HG03280 (cell line): ENCODE data around the gene NPHP4.

Experiments used
- ATAC-seq: cut with Tn5 transposase; IDR thresholded peaks from one replicate; pipeline ENCODE4 v1.9.1; 2021; ENCODE audit warnings: mild to moderate bottlenecking, moderate library complexity; ENCODE audit not compliant: unreplicated experiment

NPHP4 gene

GRCh38 chr1:5916572-5917280 lies 75.5 kb downstream of the NPHP4 start:
- no peak for ATAC-seq

- ATAC-seq, result no peak
Observed at GRCh38 chr1:5915587-5916571, 76.3 kb downstream of the NPHP4 start.

- no peak for ATAC-seq
Observed at GRCh38 chr1:5914676-5915365, 77.4 kb downstream of the NPHP4 start.

- no peak for ATAC-seq
Observed at GRCh38 chr1:5913876-5914275, 78.3 kb downstream of the NPHP4 start.

GRCh38 chr1:5913078-5913845 lies 79.0 kb downstream of the NPHP4 start:
- ATAC-seq, result no peak

DNA sequence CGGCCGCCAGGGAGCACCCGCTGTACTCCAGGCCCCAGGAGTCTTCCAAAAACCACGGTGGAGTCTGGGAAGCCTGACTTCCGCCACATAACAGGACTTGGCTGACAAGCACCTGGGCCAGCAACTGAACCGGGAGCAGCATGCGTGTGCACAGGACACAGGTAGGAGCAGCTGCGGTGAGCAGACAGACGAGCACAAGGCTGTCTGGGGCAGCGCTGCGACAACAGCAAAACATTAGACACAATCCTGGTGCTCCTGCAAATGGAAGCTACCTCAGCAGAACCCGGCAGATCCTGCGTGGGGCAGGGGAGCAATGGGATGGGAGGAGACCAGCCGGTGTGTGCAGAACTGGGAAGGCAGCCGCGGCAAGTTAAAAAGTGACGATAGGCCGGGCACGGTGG lies 80.4 kb downstream of the NPHP4 start:
- no peak for ATAC-seq

GRCh38 chr1:5911157-5911556 lies 81.1 kb downstream of the NPHP4 start:
- no peak for ATAC-seq

DNA sequence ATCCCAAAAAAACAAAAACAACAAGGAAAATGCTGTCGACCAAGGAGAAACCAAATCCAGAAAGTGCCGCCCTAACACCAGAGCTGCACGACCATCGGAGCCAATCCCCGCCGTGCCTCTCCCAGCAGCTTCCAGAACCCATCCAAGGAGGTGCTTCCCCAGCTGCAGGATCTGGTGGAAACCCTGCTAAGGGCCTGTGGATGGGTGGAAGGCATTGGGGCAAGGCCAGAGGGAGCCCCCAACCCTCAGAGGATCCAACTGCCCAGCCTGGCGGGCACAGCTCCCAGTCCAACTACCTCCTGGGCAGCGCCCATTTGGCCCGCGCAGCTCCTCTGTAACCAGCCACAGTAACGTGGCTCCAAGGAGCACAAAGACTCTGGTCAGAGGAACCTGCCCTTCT lies 81.6 kb downstream of the NPHP4 start:
- no peak for ATAC-seq

DNA sequence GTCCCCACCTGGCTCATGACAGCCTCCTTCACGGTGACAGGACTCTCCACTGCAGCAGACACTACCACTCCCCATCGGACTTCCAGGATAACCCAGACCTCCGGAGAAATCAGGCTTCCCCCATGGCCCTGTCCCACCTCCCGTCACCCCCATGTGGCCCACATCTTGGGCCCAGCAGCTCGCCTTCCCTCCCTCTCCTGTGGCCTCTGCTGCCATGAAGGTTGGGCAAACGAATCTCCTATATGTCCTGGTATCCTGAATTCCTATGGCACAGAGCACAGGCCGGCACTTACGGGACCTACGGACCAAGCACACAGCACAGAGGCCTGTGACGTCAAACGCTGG lies 82.0 kb downstream of the NPHP4 start:
- no peak for ATAC-seq

GRCh38 chr1:5909576-5910275 lies 82.5 kb downstream of the NPHP4 start:
- ATAC-seq, result no peak

GRCh38 chr1:5908461-5909375 lies 83.5 kb downstream of the NPHP4 start:
- ATAC-seq, result no peak

DNA sequence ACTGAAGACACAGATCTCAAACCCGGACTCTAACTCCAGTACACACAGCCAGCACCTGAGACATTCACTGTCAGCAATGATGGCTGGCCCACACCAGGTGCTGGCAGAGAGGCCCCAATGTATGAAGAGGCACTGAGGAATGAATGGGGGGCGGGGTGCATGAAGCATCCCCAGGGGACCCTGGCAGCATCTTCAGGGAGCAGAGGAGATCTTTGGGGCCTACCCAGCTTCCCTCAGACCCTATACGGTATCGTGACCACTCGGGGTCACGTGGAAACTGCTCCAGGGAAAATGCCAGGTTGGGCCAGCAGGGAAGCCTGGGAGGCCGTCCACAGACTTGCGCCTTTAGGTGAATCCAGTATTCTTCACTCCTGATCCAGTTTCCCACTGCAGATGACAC lies 84.3 kb downstream of the NPHP4 start:
- ATAC-seq, result no peak

GRCh38 chr1:5907386-5907785 lies 84.8 kb downstream of the NPHP4 start:
- ATAC-seq, result no peak

GRCh38 chr1:5906966-5907365 lies 85.3 kb downstream of the NPHP4 start:
- no peak for ATAC-seq

DNA sequence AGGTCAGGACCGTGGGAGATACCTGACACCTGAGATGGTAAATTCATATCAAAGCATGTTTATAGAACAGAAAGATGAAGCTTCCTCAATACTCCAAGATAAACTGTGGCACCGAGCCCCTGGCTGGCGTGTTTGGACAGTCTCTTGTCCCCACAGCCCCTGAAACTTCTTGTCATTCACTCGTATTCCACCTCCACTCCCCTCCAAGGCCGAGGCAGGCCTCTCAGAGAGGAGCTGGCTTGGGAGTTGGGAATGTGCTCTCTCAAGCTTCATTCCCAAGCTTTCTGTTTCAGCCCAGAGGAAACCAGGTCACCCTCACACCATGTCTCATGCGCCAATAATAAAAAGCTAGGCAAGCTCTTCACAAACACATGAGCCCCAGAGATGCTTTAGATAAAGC lies 86.1 kb downstream of the NPHP4 start:
- ATAC-seq, result no peak

DNA sequence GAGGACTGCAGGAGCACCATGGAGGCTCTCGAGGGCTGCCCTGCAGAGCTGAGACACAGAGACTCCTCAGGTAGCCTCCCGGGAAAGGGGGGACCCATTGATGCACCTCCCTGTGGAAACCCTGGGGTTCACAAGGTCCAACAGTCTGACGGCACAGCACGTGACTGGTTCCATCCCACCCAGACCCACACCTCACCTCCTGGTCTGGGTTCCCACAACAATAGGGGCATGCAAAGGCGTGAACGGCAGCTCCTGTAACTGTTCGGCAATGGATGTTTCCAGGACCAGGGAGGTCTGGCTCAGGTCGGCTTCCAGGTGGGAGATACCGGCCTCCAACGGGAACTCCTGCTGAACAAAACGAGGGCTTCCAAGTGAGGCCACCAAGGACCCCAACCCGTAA lies 86.8 kb downstream of the NPHP4 start:
- ATAC-seq, result no peak

DNA sequence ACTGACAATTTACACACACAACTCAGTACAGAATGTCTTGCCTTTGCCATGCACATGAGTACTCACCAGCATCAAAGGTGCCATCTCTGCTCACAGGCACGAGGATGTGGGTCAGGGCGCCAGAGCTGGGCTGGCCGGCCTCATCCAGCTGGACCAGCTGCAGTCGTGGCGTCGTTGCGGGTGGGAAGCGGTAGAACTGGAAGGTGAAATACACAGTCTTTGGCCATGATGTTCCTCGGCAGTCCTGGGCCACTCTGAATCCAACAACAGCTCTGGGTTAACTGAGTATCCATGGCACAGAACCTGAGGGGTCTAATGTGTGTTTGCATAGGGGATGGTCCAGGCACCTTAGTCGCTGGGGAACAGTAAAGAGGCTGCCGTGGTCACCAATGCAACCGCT lies 87.7 kb downstream of the NPHP4 start:
- ATAC-seq, result no peak

DNA sequence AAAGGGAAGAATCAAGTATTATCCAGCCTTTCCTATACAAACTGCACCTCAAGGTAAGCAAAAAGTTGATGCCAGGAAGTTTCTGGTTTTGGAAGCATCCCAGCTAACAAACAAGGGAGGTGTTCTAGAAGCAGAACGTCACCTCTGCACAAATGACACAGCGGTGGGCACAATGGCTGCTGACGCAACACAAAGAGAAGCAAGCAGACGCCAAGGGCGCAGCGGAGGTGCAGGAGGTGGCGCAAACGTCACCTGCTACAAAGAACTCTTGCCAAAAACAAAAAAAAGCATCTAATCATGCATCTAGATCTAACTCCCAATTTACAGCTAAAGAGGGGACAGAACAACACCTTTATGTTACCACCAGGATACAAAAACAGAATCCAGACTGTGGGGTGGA lies 88.5 kb downstream of the NPHP4 start:
- ATAC-seq, result no peak

- ATAC-seq, result no peak
Observed at GRCh38 chr1:5903031-5903430, 89.2 kb downstream of the NPHP4 start.
